Sigmoid colon (tissue), 7 donors: ENCODE data around the gene PI4KB. TPM values are rescaled to one million over a fixed set of nuclear protein-coding genes. Genes with fewer than 3 reads are reported as not detected.

ENCODE experiments used
- DNase-seq: peaks from one replicate; pipeline ENCODE4 v3.0.0-alpha.2; 2019
- H3K27ac ChIP-seq, 4 donors: fragments of 200-600 bp; sonication (generic); one replicate each; pipeline ENCODE4 v1.5.1; 2016 to 2019; ENCODE audit warnings: mild to moderate bottlenecking in 1 of 4
- H3K27me3 ChIP-seq, 3 donors: fragments of 200-600 bp; sonication (generic); one replicate each; pipeline ENCODE4 v1.5.1; 2019; ENCODE audit warnings: mild to moderate bottlenecking in 1 of 3
- H3K36me3 ChIP-seq, 4 donors: fragments of 200-600 bp; sonication (generic); one replicate each; pipeline ENCODE4 v1.5.1; 2016 to 2019
- H3K4me1 ChIP-seq, 4 donors: fragments of 200-600 bp; sonication (generic); one replicate each; pipeline ENCODE4 v1.5.1; 2017 to 2019
- H3K4me3 ChIP-seq, 4 donors: fragments of 200-600 bp; sonication (generic); one replicate each; pipeline ENCODE4 v1.5.1; 2017 to 2019; ENCODE audit warnings: mild to moderate bottlenecking in 2 of 4, moderate library complexity in 1 of 4
- H3K9me3 ChIP-seq, 4 donors: fragments of 200-600 bp in 3 of 4; sonication (generic) in 3 of 4; one replicate each; pipeline versions ENCODE4 v1.5.1 to v1.6.1; 2013 to 2019
- CTCF ChIP-seq, 4 experiments: fragments of 450-650 bp in 3 of 4; fragments of 200-600 bp in 1 of 4; IDR thresholded peaks; one replicate each; pipeline ENCODE4 v1.5.1; 2016 to 2019; ENCODE audit warnings: antibody characterized with exemption in 4 of 4, mild to moderate bottlenecking in 3 of 4, moderate library complexity in 2 of 4
- EP300 ChIP-seq, 4 donors: sonication (generic); formaldehyde crosslinking; IDR thresholded peaks; one replicate each; pipeline ENCODE4 v1.6.1; 2017; ENCODE audit warnings: antibody characterized with exemption in 4 of 4
- POLR2A ChIP-seq, 2 donors: fragments of 450-650 bp; IDR thresholded peaks; one replicate each; pipeline ENCODE4 v1.6.1; 2016; ENCODE audit warnings: antibody characterized with exemption in 2 of 2, mild to moderate bottlenecking in 2 of 2, moderate library complexity in 2 of 2
- POLR2AphosphoS5 ChIP-seq, 4 donors: sonication (generic); formaldehyde crosslinking; IDR thresholded peaks; one replicate each; pipeline ENCODE4 v1.6.1; 2017; ENCODE audit warnings: antibody characterized with exemption in 4 of 4
- WGBS, 2 donors: extraction: QIAGEN DNeasy Blood & Tissue Kit; methylation state at CpG; one replicate each; pipeline ENCODE4 v1.1.7; 2013; 5-methylcytosine and 5-hydroxymethylcytosine counted together
- intact Hi-C: fragments of 100-400 bp; cut with DNase I; formaldehyde crosslinking; loops from one replicate; pipeline ENCODE4 v1.15.1; 2023
- polyA plus RNA-seq, 3 donors: library from polyadenylated mRNA; stranded (reverse); fragments of 200-250 nt; gene quantifications; one replicate each; pipeline ENCODE4 v1.2.3, GENCODE V29; 2013
- total RNA-seq, 4 donors: library from RNA; depleted of rRNA; stranded (reverse); fragments of >200 nt; gene quantifications; one replicate each; pipeline ENCODE4 v1.1.0, GENCODE V29; 2016
- donor health status: healthy with polysubstance abuse.
- donor health status: Bipolar disorder and iron deficiency.
- donor health status: healthy.

PI4KB gene
- total and polyA plus RNA-seq, 7 donors = 25.2 to 75.2 (median 57.6) TPM

- Histone ChIP-seq H3K9me3 (no peaks in the 10 kb centered on the region), H3K27me3 (no peaks in the 10 kb centered on the region), H3K4me1 (no peaks in the 10 kb centered on the region), H3K36me3 (peaks cover 67 to 100% (median 88%) of the 10 kb centered on the region in 4 donors), H3K27ac (no peak overlapping the region), H3K4me3 (no peak overlapping the region)
- TF ChIP-seq POLR2A (IDR thresholded peaks at IDR 0.05) (no peak), POLR2AphosphoS5 (IDR thresholded peaks at IDR 0.05) (no peak), CTCF (IDR thresholded peaks at IDR 0.05) (no peak), EP300 (IDR thresholded peaks at IDR 0.05) (no peak)
- WGBS, 2 donors = 93 to 97% methylated on average over 2 of the region's 2 CpGs
- intact Hi-C loops = no loop called here
- DNase-seq = no peak
Observed at GRCh38 chr1:151294742-151295462, 32.3 kb downstream of the PI4KB start.

GRCh38 chr1:151293093-151293492 lies 34.1 kb downstream of the PI4KB start:
- TF ChIP-seq EP300 (IDR thresholded peaks at IDR 0.05) (no peak), CTCF (IDR thresholded peaks at IDR 0.05) (no peak), POLR2AphosphoS5 (IDR thresholded peaks at IDR 0.05) (no peak), POLR2A (IDR thresholded peaks at IDR 0.05) (no peak)
- Histone ChIP-seq H3K9me3 (no peaks in the 10 kb centered on the region), H3K36me3 (peaks cover 69 to 100% (median 87%) of the 10 kb centered on the region in 4 donors), H3K27ac (no peak overlapping the region), H3K4me3 (no peak overlapping the region), H3K4me1 (peaks cover 0 to 8% (median 0%) of the 10 kb centered on the region in 4 donors), H3K27me3 (no peaks in the 10 kb centered on the region)
- WGBS, 2 donors = 81 to 86% methylated on average over 6 of the region's 6 CpGs
- intact Hi-C loops = no loop called here
- DNase-seq = no peak

GRCh38 chr1:151292207-151293030 lies 34.8 kb downstream of the PI4KB start:
- Histone ChIP-seq H3K27me3 (no peaks in the 10 kb centered on the region), H3K4me1 (peaks cover 0 to 8% (median 0%) of the 10 kb centered on the region in 4 donors)

GRCh38 chr1:151290709-151291303 lies 36.4 kb downstream of the PI4KB start:
- Histone ChIP-seq H3K4me1 (peaks cover 0 to 8% (median 0%) of the 10 kb centered on the region in 4 donors), H3K36me3 (peaks cover 75 to 100% (median 89%) of the 10 kb centered on the region in 4 donors), H3K27me3 (no peaks in the 10 kb centered on the region), H3K4me3 (no peak overlapping the region), H3K27ac (no peak overlapping the region), H3K9me3 (no peaks in the 10 kb centered on the region)
- WGBS, 2 donors = 86 to 87% methylated on average over 19 of the region's 19 CpGs
- TF ChIP-seq CTCF (IDR thresholded peaks at IDR 0.05) (no peak), EP300 (IDR thresholded peaks at IDR 0.05) (no peak), POLR2AphosphoS5 (IDR thresholded peaks at IDR 0.05) (peak in 1 of 4 donors; percentile 2)
- DNase-seq = no peak
- intact Hi-C loops = no loop called here

More at GRCh38 chr1:151292207-151293030, 34.8 kb downstream of the PI4KB start:
- no peak overlapping the region for H3K4me3 ChIP-seq
- intact Hi-C loops = no loop called here
- no peak for DNase-seq
- H3K36me3 ChIP-seq = peaks cover 69 to 100% (median 86%) of the 10 kb centered on the region in 4 donors
- TF ChIP-seq POLR2A (IDR thresholded peaks at IDR 0.05) (no peak), CTCF (IDR thresholded peaks at IDR 0.05) (no peak), EP300 (IDR thresholded peaks at IDR 0.05) (no peak), POLR2AphosphoS5 (IDR thresholded peaks at IDR 0.05) (no peak)
- H3K9me3 ChIP-seq = no peaks in the 10 kb centered on the region
- peak overlapping the region in 2 of 4 donors; percentile 5 to 28 for H3K27ac ChIP-seq
- 78 to 89% methylated on average over 13 of the region's 13 CpGs for WGBS, 2 donors
